Measurements from ENCODE around the gene BCAS1. TPM values are rescaled to one million over a fixed set of nuclear protein-coding genes. Genes with fewer than 3 reads are reported as not detected.

BCAS1 gene
- total and polyA plus RNA-seq, 2 donors = 0.38 to 1.5 TPM

GRCh38 chr20:53897884-53898555, 172.4 kb downstream of the BCAS1 start:
- Histone ChIP-seq H3K9me3 (ENCODE audit: control insufficient read depth in 2 of 2, insufficient read depth in 1 of 2, low read length in 1 of 2) (no peaks in the 10 kb centered on the region), H3K4me3 (ENCODE audit: low read length in 2 of 2) (no peak overlapping the region), H3K36me3 (ENCODE audit: control insufficient read depth in 2 of 2, insufficient read depth in 2 of 2, low read length in 1 of 2) (no peaks in the 10 kb centered on the region), H3K27ac (ENCODE audit: low read depth in 1 of 2, low read length in 1 of 2) (peak overlapping the region in 1 of 2 donors; percentile 46), H3K27me3 (ENCODE audit: control insufficient read depth in 2 of 2, insufficient read depth in 1 of 2, low read length in 1 of 2) (no peaks in the 10 kb centered on the region), H3K4me1 (ENCODE audit: control insufficient read depth in 2 of 2, insufficient read depth in 2 of 2, low read length in 2 of 2) (peaks cover 21 to 25% of the 10 kb centered on the region in 2 donors)
- DNase-seq (ENCODE audit: low read depth in 6 of 9, low spot score in 9 of 9) = no peak
- 88% methylated on average over 9 of the region's 9 CpGs for WGBS

GRCh38 chr20:53896647-53897046, 173.7 kb downstream of the BCAS1 start:
- H3K27me3 ChIP-seq (ENCODE audit: control insufficient read depth in 2 of 2, insufficient read depth in 1 of 2, low read length in 1 of 2) = no peaks in the 10 kb centered on the region
- H3K36me3 ChIP-seq (ENCODE audit: control insufficient read depth in 2 of 2, insufficient read depth in 2 of 2, low read length in 1 of 2) = no peaks in the 10 kb centered on the region
- no peaks in the 10 kb centered on the region for H3K9me3 ChIP-seq (ENCODE audit: control insufficient read depth in 2 of 2, insufficient read depth in 1 of 2, low read length in 1 of 2)
- H3K4me1 ChIP-seq (ENCODE audit: control insufficient read depth in 2 of 2, insufficient read depth in 2 of 2, low read length in 2 of 2) = peaks cover 25% of the 10 kb centered on the region in 2 donors
- H3K27ac ChIP-seq (ENCODE audit: low read depth in 1 of 2, low read length in 1 of 2) = no peak overlapping the region
- DNase-seq (ENCODE audit: low read depth in 6 of 9, low spot score in 9 of 9) = no peak
- no peak overlapping the region for H3K4me3 ChIP-seq (ENCODE audit: low read length in 2 of 2)
- WGBS = 96% methylated on average over 4 of the region's 4 CpGs

- no peak for DNase-seq (ENCODE audit: low read depth in 6 of 9, low spot score in 9 of 9)
Measured at GRCh38 chr20:53896041-53896440, 174.4 kb downstream of the BCAS1 start.

GRCh38 chr20:53895385-53895755, 175.0 kb downstream of the BCAS1 start:
- 97% methylated on average over 4 of the region's 4 CpGs for WGBS
- Histone ChIP-seq H3K4me1 (ENCODE audit: control insufficient read depth in 2 of 2, insufficient read depth in 2 of 2, low read length in 2 of 2) (peaks cover 23 to 25% of the 10 kb centered on the region in 2 donors), H3K36me3 (ENCODE audit: control insufficient read depth in 2 of 2, insufficient read depth in 2 of 2, low read length in 1 of 2) (no peaks in the 10 kb centered on the region), H3K27me3 (ENCODE audit: control insufficient read depth in 2 of 2, insufficient read depth in 1 of 2, low read length in 1 of 2) (no peaks in the 10 kb centered on the region), H3K27ac (ENCODE audit: low read depth in 1 of 2, low read length in 1 of 2) (no peak overlapping the region), H3K9me3 (ENCODE audit: control insufficient read depth in 2 of 2, insufficient read depth in 1 of 2, low read length in 1 of 2) (no peaks in the 10 kb centered on the region), H3K4me3 (ENCODE audit: low read length in 2 of 2) (no peak overlapping the region)
- no peak for DNase-seq (ENCODE audit: low read depth in 6 of 9, low spot score in 9 of 9)

More at GRCh38 chr20:53896041-53896440, 174.4 kb downstream of the BCAS1 start:
- no peaks in the 10 kb centered on the region for H3K9me3 ChIP-seq (ENCODE audit: control insufficient read depth in 2 of 2, insufficient read depth in 1 of 2, low read length in 1 of 2)
- no peak overlapping the region for H3K4me3 ChIP-seq (ENCODE audit: low read length in 2 of 2)
- H3K27me3 ChIP-seq (ENCODE audit: control insufficient read depth in 2 of 2, insufficient read depth in 1 of 2, low read length in 1 of 2) = no peaks in the 10 kb centered on the region
- H3K36me3 ChIP-seq (ENCODE audit: control insufficient read depth in 2 of 2, insufficient read depth in 2 of 2, low read length in 1 of 2) = no peaks in the 10 kb centered on the region
- 98% methylated on average over 7 of the region's 7 CpGs for WGBS
- H3K4me1 ChIP-seq (ENCODE audit: control insufficient read depth in 2 of 2, insufficient read depth in 2 of 2, low read length in 2 of 2) = peaks cover 25% of the 10 kb centered on the region in 2 donors
- H3K27ac ChIP-seq (ENCODE audit: low read depth in 1 of 2, low read length in 1 of 2) = no peak overlapping the region

- peaks cover 21 to 24% of the 10 kb centered on the region in 2 donors for H3K4me1 ChIP-seq (ENCODE audit: control insufficient read depth in 2 of 2, insufficient read depth in 2 of 2, low read length in 2 of 2)
- 86% methylated on average over 8 of the region's 8 CpGs for WGBS
Measured at GRCh38 chr20:53894707-53895384, 175.5 kb downstream of the BCAS1 start.

More at GRCh38 chr20:53894707-53895384, 175.5 kb downstream of the BCAS1 start:
- Histone ChIP-seq H3K4me3 (ENCODE audit: low read length in 2 of 2) (no peak overlapping the region), H3K27me3 (ENCODE audit: control insufficient read depth in 2 of 2, insufficient read depth in 1 of 2, low read length in 1 of 2) (no peaks in the 10 kb centered on the region), H3K27ac (ENCODE audit: low read depth in 1 of 2, low read length in 1 of 2) (no peak overlapping the region), H3K9me3 (ENCODE audit: control insufficient read depth in 2 of 2, insufficient read depth in 1 of 2, low read length in 1 of 2) (no peaks in the 10 kb centered on the region), H3K36me3 (ENCODE audit: control insufficient read depth in 2 of 2, insufficient read depth in 2 of 2, low read length in 1 of 2) (no peaks in the 10 kb centered on the region)
- no peak for DNase-seq (ENCODE audit: low read depth in 6 of 9, low spot score in 9 of 9)

Other genes starting within 250 kb of the BCAS1 start
- 0.38 TPM for gene CYP24A1, start 103.4 kb upstream of the BCAS1 start, total RNA-seq
- 0.68 TPM for gene CYP24A1, start 103.4 kb upstream of the BCAS1 start, polyA plus RNA-seq
- 124 TPM for gene PFDN4, start 137.5 kb upstream of the BCAS1 start, total RNA-seq
- gene PFDN4, start 137.5 kb upstream of the BCAS1 start, polyA plus RNA-seq = 123 TPM

All from thymus (tissue), 11 donors.